Neural cell (in vitro differentiated cells): ENCODE measurements around the gene ST8SIA4.

Experiments used
- CTCF ChIP-seq: fragments of 450-650 bp; IDR thresholded peaks from 2 replicates; pipeline ENCODE4 v1.5.1; 2014; ENCODE audit warnings: antibody characterized with exemption, mild to moderate bottlenecking, moderate library complexity; ENCODE audit not compliant: poor library complexity, severe bottlenecking
- EP300 ChIP-seq: fragments of 450-650 bp; conservative IDR thresholded peaks from 2 replicates; pipeline ENCODE4 v1.6.1; 2014; ENCODE audit warnings: antibody characterized with exemption, mild to moderate bottlenecking, moderate library complexity; ENCODE audit not compliant: poor library complexity, severe bottlenecking
- EZH2 ChIP-seq: fragments of 200-600, 300-800 bp; shearing (Covaris generic), sonication (generic); IDR thresholded peaks from 2 replicates; pipeline ENCODE4 v1.6.1; 2014; ENCODE audit warnings: antibody characterized with exemption, low read length, borderline replicate concordance, mild to moderate bottlenecking; ENCODE audit not compliant: insufficient read depth, poor library complexity, severe bottlenecking
- POLR2AphosphoS5 ChIP-seq: IDR thresholded peaks from 2 replicates; pipeline ENCODE4 v1.6.1; 2012
- RAD21 ChIP-seq: fragments of 450-650 bp; conservative IDR thresholded peaks from 2 replicates; pipeline ENCODE4 v1.6.1; 2014; ENCODE audit warnings: antibody characterized with exemption, mild to moderate bottlenecking, moderate library complexity
- REST ChIP-seq: IDR thresholded peaks from 2 replicates; pipeline ENCODE4 v1.6.1; 2012; ENCODE audit warnings: borderline replicate concordance

- TF ChIP-seq EP300 (no peak), CTCF (no peak), POLR2AphosphoS5 (no peak), EZH2 (no peak), REST (no peak), RAD21 (no peak)
Observed at GRCh38 chr5:100758780-100759179, 144.3 kb downstream of the ST8SIA4 start.
